ENCODE measurements around the gene GGNBP2.

GRCh38 chr17:36545465-36546417, 1.0 kb downstream of the GGNBP2 start:
- TF ChIP-seq POLR2A (IDR thresholded peaks at IDR 0.05), result peak; percentile 10
- TF ChIP-seq CTCF (IDR thresholded peaks at IDR 0.05), result no peak
